BJ (cell line): Measurements from ENCODE around the gene ZC2HC1B. TPM values are rescaled to one million over a fixed set of nuclear protein-coding genes. Genes with fewer than 3 reads are reported as not detected.

ENCODE experiments used
- CTCF ChIA-PET: fragments of 350-600 bp; formaldehyde crosslinking; extraction: SDS; loops from one replicate; lab custom pipeline; 2021; ENCODE audit warnings: antibody characterized with exemption, inconsistent platforms; lab: Yijun Ruan, JAX
- POLR2A ChIA-PET: fragments of 300-600 bp; sonication (Branson Sonifier 250); formaldehyde crosslinking; extraction: SDS; loops from one replicate; lab custom pipeline; 2021; ENCODE audit warnings: antibody characterized with exemption; lab: Charles Lee
- DNase-seq: peaks from one replicate; pipeline ENCODE4 v3.0.0-alpha.2; 2011; ENCODE audit warnings: low read depth
- H3K27me3 ChIP-seq: 2 replicates; pipeline ENCODE4 v1.6.0; 2011; ENCODE audit warnings: low read length; ENCODE audit not compliant: control insufficient read depth, insufficient read depth
- H3K36me3 ChIP-seq: 2 replicates; pipeline ENCODE4 v1.5.1; 2011; ENCODE audit warnings: low read length; ENCODE audit not compliant: control insufficient read depth, insufficient read depth
- H3K4me3 ChIP-seq: 2 replicates; pipeline ENCODE4 v1.5.1; 2011; ENCODE audit warnings: low read depth, mild to moderate bottlenecking, control low read depth, low read length
- CTCF ChIP-seq: IDR thresholded peaks from 2 replicates; pipeline ENCODE4 v1.5.1; 2011; ENCODE audit warnings: low read depth, mild to moderate bottlenecking, control low read depth, inconsistent platforms, low read length, moderate library complexity; ENCODE audit not compliant: insufficient read depth
- polyA plus RNA-seq: library from polyadenylated mRNA; depleted of rRNA; stranded (reverse); fragments of >200 nt; gene quantifications from 2 replicates; pipeline ENCODE4 v1.2.3, GENCODE V29; 2011; rRNA removed
- small RNA-seq: library from RNA; depleted of rRNA; stranded (forward); fragments of <200 nt; gene quantifications from one replicate; pipeline ENCODE3, GENCODE V24; 2012; ENCODE audit warnings: low replicate concordance, low read depth; ENCODE audit not compliant: insufficient read length

The ZC2HC1B gene
- polyA plus RNA-seq, 1 experiment: not detected

- CTCF ChIA-PET: interaction anchor here (1.1 to 1.6 kb wide), 2 partner anchors 11 to 15 kb away, joined by 3 to 4 read pairs; no protein-coding TSS in a partner anchor
Measured at GRCh38 chr6:143982968-143983367, 118.7 kb downstream of the ZC2HC1B start.

GRCh38 chr6:143984666-143985065 is 120.4 kb downstream of the ZC2HC1B start:
- no peaks in the 10 kb centered on the region for H3K27me3 ChIP-seq
- H3K4me3 ChIP-seq: no peak overlapping the region
- DNase-seq: no peak
- ChIA-PET CTCF (interaction anchor here (0.6 to 1.1 kb wide), 3 partner anchors 14 to 43 kb away, joined by 3 to 4 read pairs (median 3); no protein-coding TSS in a partner anchor), POLR2A (no interaction called here)
- no peak for TF ChIP-seq CTCF
- no peaks in the 10 kb centered on the region for H3K36me3 ChIP-seq

More at GRCh38 chr6:143982968-143983367, 118.7 kb downstream of the ZC2HC1B start:
- no peak for DNase-seq
- H3K36me3 ChIP-seq: no peaks in the 10 kb centered on the region
- H3K27me3 ChIP-seq: no peaks in the 10 kb centered on the region
- TF ChIP-seq CTCF: no peak
- H3K4me3 ChIP-seq: no peak overlapping the region
- POLR2A ChIA-PET: no interaction called here

- ChIA-PET POLR2A (no interaction called here), CTCF (interaction anchor here (0.7 to 1.2 kb wide), 3 partner anchors 11 to 26 kb away, joined by 3 to 4 read pairs (median 3); no protein-coding TSS in a partner anchor)
- no peak overlapping the region for H3K4me3 ChIP-seq
- H3K27me3 ChIP-seq: no peaks in the 10 kb centered on the region
- DNase-seq: no peak
- H3K36me3 ChIP-seq: no peaks in the 10 kb centered on the region
- TF ChIP-seq CTCF: no peak
Measured at GRCh38 chr6:143986463-143987065, 122.3 kb downstream of the ZC2HC1B start.

Small RNA genes lying within 50 kb of the gene (small RNA-seq; reads per million reads assigned to genes)
- gene ZC2HC1B: not detected

Other genes with a start within 250 kb of the ZC2HC1B start
- 26.0 and 30.6 TPM in 2 replicates for gene PHACTR2, start 186.5 kb upstream of the ZC2HC1B start, polyA plus RNA-seq
- gene LTV1, start 21.1 kb upstream of the ZC2HC1B start, polyA plus RNA-seq: 10.2 and 15.5 TPM in 2 replicates
- gene PLAGL1, start 143.8 kb downstream of the ZC2HC1B start, polyA plus RNA-seq: 32.7 and 68.0 TPM in 2 replicates
- gene SF3B5, start 231.1 kb downstream of the ZC2HC1B start, polyA plus RNA-seq: 238 and 261 TPM in 2 replicates